ENCODE results near the gene PIK3R2. TPM values are rescaled to one million over a fixed set of nuclear protein-coding genes. Genes with fewer than 3 reads are reported as not detected.

Gene PIK3R2
- total and polyA plus RNA-seq, 2 of the 4 experiments (the other 2 are of a cell fraction), result 12.2 to 25.1 TPM

GRCh38 chr19:18157465-18158063, 4.6 kb downstream of the PIK3R2 start:
- no peak overlapping the region for H3K27ac ChIP-seq (ENCODE audit: insufficient read depth, low read length)
- DNase-seq (no peak), ATAC-seq (ENCODE audit: low read depth) (no peak)
- no peak overlapping the region for H3K23ac ChIP-seq (ENCODE audit: low read depth, low read length)
- H2BK20ac ChIP-seq (ENCODE audit: low read depth, low read length), result 0 out of 2 replicates have a peak overlapping the region, but pooled peaks have one; percentile 16
- H3K27me3 ChIP-seq (ENCODE audit: control insufficient read depth, insufficient read depth, low read length), result no peaks in the 10 kb centered on the region
- H2BK15ac ChIP-seq (ENCODE audit: low read depth, low read length), result no peak overlapping the region
- no peak overlapping the region for H2BK5ac ChIP-seq (ENCODE audit: low read depth, low read length, poor library complexity, severe bottlenecking)
- no peak for TF ChIP-seq RCOR1 (IDR thresholded peaks at IDR 0.05; ENCODE audit: insufficient replicate concordance, low read length)
- no peak for TF ChIP-seq CEBPB (IDR thresholded peaks at IDR 0.05; ENCODE audit: low read depth, low read length)
- TF ChIP-seq CHD1 (IDR thresholded peaks at IDR 0.05; ENCODE audit: low read depth, low read length), result no peak
- TF ChIP-seq USF2 (IDR thresholded peaks at IDR 0.05; ENCODE audit: low read depth, low read length), result no peak
- no peak for TF ChIP-seq RAD21 (IDR thresholded peaks at IDR 0.05; ENCODE audit: low read length)
- no peak for TF ChIP-seq BHLHE40 (IDR thresholded peaks at IDR 0.05; ENCODE audit: low read depth, low read length)
- TF ChIP-seq SMC3 (IDR thresholded peaks at IDR 0.05; ENCODE audit: low read depth, low read length), result no peak
- no peak overlapping the region for H4K91ac ChIP-seq (ENCODE audit: insufficient read depth, low read depth, low read length)
- in situ Hi-C loops (cut with MboI; ENCODE audit: low sequenced_read_pairs) (no loop called here), dilution Hi-C loops (cut with HindIII; ENCODE audit: low sequenced_read_pairs, unreplicated experiment) (no loop called here), intact Hi-C loops (cut with micrococcal nuclease) (loop anchor here (10.0 kb wide), 1 partner anchor 153 kb away; the partner anchor contains the start of gene ARRDC2)
- no peak overlapping the region for H3K14ac ChIP-seq (replicated peaks; ENCODE audit: low read depth, low read length)
- H2AFZ ChIP-seq (replicated peaks; ENCODE audit: low read length, poor library complexity), result peak overlapping the region; percentile 70
- H3K4me3 ChIP-seq (ENCODE audit: insufficient read depth, low read depth, low read length), result no peak overlapping the region
- peaks cover 11% of the 10 kb centered on the region for H3K9me1 ChIP-seq (ENCODE audit: insufficient read depth, low read length)
- peak overlapping the region in 1 of 2 experiments; percentile 65; a peak in 2 of 4 replicates for H4K8ac ChIP-seq (ENCODE audit: low read depth in 2 of 2, low read length in 2 of 2)
- peaks cover 21% of the 10 kb centered on the region for H3K36me3 ChIP-seq (ENCODE audit: control insufficient read depth, insufficient read depth, low read length)
- no peak overlapping the region; the same call in 1 of the 2 replicates for H3K4me2 ChIP-seq (ENCODE audit: low read depth, low read length)
- WGBS, 2 experiments (ENCODE audit: extremely low coverage in 2 of 2, insufficient read length in 1 of 2), result 80% methylated on average over 3 of the region's 18 CpGs; no CpG with 5 or more reads in 1 of the 2 experiments
- H3K9me3 ChIP-seq (ENCODE audit: control insufficient read depth, insufficient read depth, low read length), result no peaks in the 10 kb centered on the region
- H3K4ac ChIP-seq (ENCODE audit: low read depth, low read length), result no peak overlapping the region; the same call in 1 of the 2 replicates
- H2AK5ac ChIP-seq (ENCODE audit: low read depth, low read length), result peak overlapping the region; percentile 37; the same call in 1 of the 2 replicates
- no TSS peak for BruUV-seq (replicated peaks)
- H4K20me1 ChIP-seq (ENCODE audit: insufficient read depth, low read length), result peaks cover 27% of the 10 kb centered on the region
- no peak overlapping the region for H3K9ac ChIP-seq (ENCODE audit: low read depth, low read length)
- H3K56ac ChIP-seq (ENCODE audit: extremely low read depth, insufficient read depth, low read length), result no peak overlapping the region
- H2BK120ac ChIP-seq (ENCODE audit: low read depth, low read length), result no peak overlapping the region
- H2AK9ac ChIP-seq (replicated peaks; ENCODE audit: low read depth, low read length, poor library complexity), result peak overlapping the region; percentile 96
- ChIA-PET CTCF (no interaction called here), POLR2A (ENCODE audit: unreplicated experiment) (no interaction called here)
- H3K79me1 ChIP-seq (ENCODE audit: low read depth in 1 of 2, low read length in 2 of 2), result peaks cover 21 to 55% of the 10 kb centered on the region in 2 experiments
- no peak overlapping the region for H4K5ac ChIP-seq (ENCODE audit: low read depth, low read length)
- H3K4me1 ChIP-seq (ENCODE audit: control insufficient read depth, insufficient read depth, low read length), result peaks cover 20% of the 10 kb centered on the region
- H3K18ac ChIP-seq (ENCODE audit: low read depth, low read length), result no peak overlapping the region
